Measurements from ENCODE around the gene NEO1.

Gene NEO1

DNA sequence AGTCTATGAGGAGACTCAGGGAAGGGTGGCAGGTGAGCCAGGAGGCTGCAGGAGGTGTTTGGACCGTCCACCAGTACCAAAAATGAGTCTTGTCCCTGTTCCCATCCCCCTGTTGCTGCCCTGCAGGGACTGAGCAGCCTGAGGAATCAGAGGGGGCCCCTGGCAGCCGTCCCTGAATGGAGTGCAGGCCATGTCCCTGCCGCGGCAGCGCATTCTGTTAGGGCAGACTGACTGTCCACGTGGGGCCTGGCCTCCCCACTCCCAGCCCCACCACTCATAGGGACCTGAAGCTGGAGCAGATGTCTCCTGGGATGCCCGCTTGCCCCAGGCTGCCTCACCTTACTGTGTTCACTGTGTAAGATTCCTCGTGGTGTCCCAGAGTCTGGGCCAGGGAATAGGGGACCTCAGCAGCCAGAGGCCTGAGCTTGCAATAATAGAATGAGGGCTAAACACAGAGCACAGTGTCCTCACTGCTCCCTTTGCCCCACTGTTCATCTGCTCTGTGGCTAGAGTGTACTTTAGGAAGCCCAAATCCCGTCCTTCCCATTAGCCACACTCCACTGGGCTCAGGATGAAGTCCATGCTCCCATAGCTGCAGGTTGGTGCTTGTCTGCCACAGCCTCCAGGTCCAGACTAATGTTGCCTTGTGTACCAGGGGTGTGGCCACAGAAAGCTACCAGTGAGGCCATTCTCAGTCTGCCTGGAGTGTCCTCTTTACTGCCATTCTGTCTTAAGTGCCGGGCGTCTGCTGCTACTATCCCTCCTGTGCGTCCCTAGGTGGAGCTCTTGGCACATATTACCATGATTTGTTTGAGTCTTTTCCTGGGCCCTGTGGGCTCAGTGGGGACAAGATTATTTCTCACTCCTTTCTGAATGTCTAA is 253.3 kb downstream of the NEO1 start:
- no peak overlapping the region for H3K4me3 Mint-ChIP-seq
- peaks cover 7% of the 10 kb centered on the region for H3K36me3 Mint-ChIP-seq (ENCODE audit: insufficient read depth)
- no peaks in the 10 kb centered on the region for H3K27me3 Mint-ChIP-seq
- H3K27ac Mint-ChIP-seq (ENCODE audit: low read depth), result no peak overlapping the region
- no peaks in the 10 kb centered on the region for H3K9me3 Mint-ChIP-seq
- no peak for ATAC-seq (replicated peaks; ENCODE audit: extremely low read depth, poor library complexity, severe bottlenecking)
- DNase-seq (ENCODE audit: low spot score in 2 of 2), result no peak
- no peaks in the 10 kb centered on the region for H3K4me1 Mint-ChIP-seq

GRCh38 chr15:73308305-73308704 is 256.0 kb downstream of the NEO1 start:
- ATAC-seq (replicated peaks; ENCODE audit: extremely low read depth, poor library complexity, severe bottlenecking), result no peak
- Mint-ChIP-seq H3K27ac (ENCODE audit: low read depth) (no peak overlapping the region), H3K9me3 (no peaks in the 10 kb centered on the region), H3K4me3 (no peak overlapping the region), H3K4me1 (no peaks in the 10 kb centered on the region), H3K27me3 (no peaks in the 10 kb centered on the region), H3K36me3 (ENCODE audit: insufficient read depth) (peaks cover 2% of the 10 kb centered on the region)
- no peak for DNase-seq (ENCODE audit: low spot score in 2 of 2)

DNA sequence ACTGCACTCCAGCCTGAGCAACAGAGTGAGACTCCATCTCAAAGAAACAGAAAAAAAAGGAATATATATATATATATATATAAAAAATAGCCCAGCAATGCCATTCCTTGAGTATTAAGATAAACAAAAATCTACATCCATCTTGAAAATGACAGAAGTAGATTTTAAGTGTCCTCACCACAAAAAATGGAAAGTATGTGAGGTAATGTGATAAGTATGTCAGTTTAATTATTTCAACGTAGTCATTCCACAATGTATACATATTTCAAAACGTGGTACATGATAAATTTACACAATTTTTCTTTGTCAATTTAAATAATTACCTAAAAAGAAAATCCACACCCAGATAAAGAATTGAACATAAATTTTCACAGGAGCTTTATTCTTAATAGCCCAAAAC is 261.6 kb downstream of the NEO1 start:
- H3K4me1 Mint-ChIP-seq, result no peaks in the 10 kb centered on the region
- ATAC-seq (replicated peaks; ENCODE audit: extremely low read depth, poor library complexity, severe bottlenecking) (no peak), DNase-seq (ENCODE audit: low spot score in 2 of 2) (no peak)
- no peak overlapping the region for H3K4me3 Mint-ChIP-seq
- no peaks in the 10 kb centered on the region for H3K36me3 Mint-ChIP-seq (ENCODE audit: insufficient read depth)
- H3K27ac Mint-ChIP-seq (ENCODE audit: low read depth), result no peak overlapping the region
- H3K9me3 Mint-ChIP-seq, result no peaks in the 10 kb centered on the region
- H3K27me3 Mint-ChIP-seq, result peaks cover 13% of the 10 kb centered on the region

- Mint-ChIP-seq H3K36me3 (ENCODE audit: insufficient read depth) (no peaks in the 10 kb centered on the region), H3K27ac (ENCODE audit: low read depth) (peak overlapping the region; percentile 42), H3K27me3 (peaks cover 35% of the 10 kb centered on the region), H3K4me1 (no peaks in the 10 kb centered on the region), H3K9me3 (no peaks in the 10 kb centered on the region), H3K4me3 (no peak overlapping the region)
- ATAC-seq (replicated peaks; ENCODE audit: extremely low read depth, poor library complexity, severe bottlenecking) (no peak), DNase-seq (ENCODE audit: low spot score in 2 of 2) (no peak)
Measured at GRCh38 chr15:73317651-73318462, 265.6 kb downstream of the NEO1 start.

DNA sequence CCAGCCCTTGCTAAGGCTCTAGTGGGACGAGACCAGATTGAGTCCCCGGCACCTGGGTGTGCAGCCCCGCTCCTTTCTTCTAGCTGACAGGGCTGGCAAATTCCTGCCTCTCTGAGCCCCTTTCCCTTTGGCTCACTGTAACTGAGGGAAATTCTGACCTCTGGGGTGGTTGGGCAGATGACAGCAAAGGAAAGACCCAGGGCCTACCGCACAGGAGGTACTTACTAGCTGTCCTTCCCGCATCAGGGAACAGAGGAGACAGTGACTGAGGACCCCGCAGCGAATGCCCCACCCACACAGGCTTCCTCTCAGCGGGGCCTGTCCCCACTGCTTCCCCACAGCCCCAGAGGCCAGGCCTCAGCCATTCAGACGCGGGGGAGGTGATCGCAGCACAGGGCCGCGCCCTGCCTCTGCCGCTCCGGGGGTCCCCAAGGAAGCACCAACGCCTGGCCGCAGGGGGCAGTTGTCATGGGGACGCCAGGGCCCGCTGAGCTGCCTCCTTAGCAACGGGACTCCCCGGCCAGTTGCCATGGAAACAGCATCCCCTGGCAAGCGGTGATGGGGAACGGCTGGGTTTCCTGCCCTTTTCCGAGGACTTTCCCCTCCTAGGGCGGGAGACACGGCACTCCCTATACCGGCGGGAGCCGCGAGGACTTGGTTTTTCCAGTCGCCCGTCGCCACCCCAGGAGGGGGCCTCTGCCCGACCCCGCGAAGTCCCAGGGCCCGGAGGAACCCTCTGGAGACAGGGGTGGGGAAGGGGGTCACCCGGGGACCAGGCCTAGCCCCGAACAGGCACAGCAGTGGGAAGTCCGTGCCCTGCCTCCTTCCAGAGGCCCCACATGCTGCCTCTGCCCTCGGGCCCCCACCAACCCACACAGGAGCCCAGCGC is 266.4 kb downstream of the NEO1 start:
- peaks cover 35% of the 10 kb centered on the region for H3K27me3 Mint-ChIP-seq
- no peak for DNase-seq (ENCODE audit: low spot score in 2 of 2)
- no peak overlapping the region for H3K27ac Mint-ChIP-seq (ENCODE audit: low read depth)
- no peaks in the 10 kb centered on the region for H3K36me3 Mint-ChIP-seq (ENCODE audit: insufficient read depth)
- ATAC-seq (replicated peaks; ENCODE audit: extremely low read depth, poor library complexity, severe bottlenecking), result no peak
- H3K9me3 Mint-ChIP-seq, result no peaks in the 10 kb centered on the region
- H3K4me3 Mint-ChIP-seq, result no peak overlapping the region
- no peaks in the 10 kb centered on the region for H3K4me1 Mint-ChIP-seq

DNA sequence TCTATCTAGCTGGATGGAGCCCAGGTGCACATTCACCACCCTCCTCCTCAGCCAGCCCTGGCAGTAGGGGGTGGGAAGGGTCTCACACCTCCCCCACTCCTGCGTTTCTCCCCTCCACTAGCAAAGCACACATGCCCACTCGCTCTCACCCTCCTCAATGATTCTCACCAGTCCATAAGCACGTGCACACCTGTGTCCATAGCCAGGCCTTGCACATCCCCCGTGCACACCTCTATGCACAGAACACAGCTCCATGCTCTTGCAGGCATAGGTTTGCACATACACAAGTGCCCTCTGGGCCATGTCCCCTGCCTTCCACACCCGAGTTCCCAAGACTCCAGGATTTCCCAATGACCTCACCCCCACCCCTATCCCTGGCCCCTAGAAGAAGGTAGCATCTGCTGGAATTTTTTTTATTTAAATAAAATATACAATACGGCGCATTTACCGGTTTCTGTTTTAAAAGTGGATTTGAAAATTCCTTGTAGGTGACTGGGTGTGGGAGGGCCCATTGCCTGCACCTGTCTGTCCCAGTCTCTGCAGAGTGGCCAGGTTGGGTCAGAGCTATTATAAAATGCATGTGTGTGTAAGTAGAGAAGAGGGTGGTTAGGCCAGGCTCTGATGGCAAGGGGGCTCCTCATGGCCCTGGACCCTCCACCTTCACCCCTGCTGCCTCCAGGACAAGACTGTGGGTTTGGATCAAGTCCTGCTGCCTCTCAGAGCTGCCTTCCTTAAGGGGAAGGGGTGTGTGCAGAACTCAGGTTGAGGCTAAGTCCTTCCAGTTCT is 267.4 kb downstream of the NEO1 start:
- no peaks in the 10 kb centered on the region for H3K36me3 Mint-ChIP-seq (ENCODE audit: insufficient read depth)
- ATAC-seq (replicated peaks; ENCODE audit: extremely low read depth, poor library complexity, severe bottlenecking) (no peak), DNase-seq (ENCODE audit: low spot score in 2 of 2) (no peak)
- no peak overlapping the region for H3K4me3 Mint-ChIP-seq
- no peak overlapping the region for H3K27ac Mint-ChIP-seq (ENCODE audit: low read depth)
- no peaks in the 10 kb centered on the region for H3K4me1 Mint-ChIP-seq
- H3K27me3 Mint-ChIP-seq, result peaks cover 35% of the 10 kb centered on the region
- H3K9me3 Mint-ChIP-seq, result no peaks in the 10 kb centered on the region

DNA sequence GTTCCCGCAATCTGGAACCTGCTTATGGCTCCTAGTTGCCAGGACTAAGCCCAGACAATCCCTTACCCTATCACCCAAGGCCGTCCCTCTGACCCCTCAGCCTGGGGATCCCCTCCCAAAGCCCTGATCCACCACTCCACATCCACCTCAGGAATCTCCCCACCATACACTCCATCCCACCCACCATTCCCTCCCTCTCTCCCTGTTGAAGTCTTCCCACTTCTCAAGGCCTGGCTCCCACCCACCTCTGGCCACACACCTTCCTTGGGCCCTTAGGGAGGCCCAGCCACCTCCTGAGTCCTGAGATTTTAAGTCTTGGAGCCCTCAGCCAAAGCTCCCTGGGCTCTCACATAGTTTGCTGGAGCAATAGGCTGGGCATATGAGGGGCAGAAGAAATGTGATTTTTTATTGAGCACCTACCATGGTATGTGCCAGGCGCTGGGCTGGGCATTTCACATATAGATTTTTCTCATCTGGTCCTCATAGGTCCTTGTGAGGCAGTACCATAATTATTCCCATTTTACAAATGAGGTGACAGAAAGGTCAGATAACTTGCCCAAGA is 268.4 kb downstream of the NEO1 start:
- no peaks in the 10 kb centered on the region for H3K9me3 Mint-ChIP-seq
- H3K4me3 Mint-ChIP-seq, result no peak overlapping the region
- H3K4me1 Mint-ChIP-seq, result no peaks in the 10 kb centered on the region
- no peak for DNase-seq (ENCODE audit: low spot score in 2 of 2)
- no peak for ATAC-seq (replicated peaks; ENCODE audit: extremely low read depth, poor library complexity, severe bottlenecking)
- H3K27ac Mint-ChIP-seq (ENCODE audit: low read depth), result no peak overlapping the region
- no peaks in the 10 kb centered on the region for H3K36me3 Mint-ChIP-seq (ENCODE audit: insufficient read depth)
- peaks cover 35% of the 10 kb centered on the region for H3K27me3 Mint-ChIP-seq

GRCh38 chr15:73321496-73322450 is 269.5 kb downstream of the NEO1 start:
- H3K27ac Mint-ChIP-seq (ENCODE audit: low read depth), result no peak overlapping the region
- H3K4me3 Mint-ChIP-seq, result no peak overlapping the region
- no peaks in the 10 kb centered on the region for H3K4me1 Mint-ChIP-seq
- H3K36me3 Mint-ChIP-seq (ENCODE audit: insufficient read depth), result no peaks in the 10 kb centered on the region
- ATAC-seq (replicated peaks; ENCODE audit: extremely low read depth, poor library complexity, severe bottlenecking), result no peak
- DNase-seq (ENCODE audit: low spot score in 2 of 2), result no peak
- H3K27me3 Mint-ChIP-seq, result peaks cover 35% of the 10 kb centered on the region
- no peaks in the 10 kb centered on the region for H3K9me3 Mint-ChIP-seq

DNA sequence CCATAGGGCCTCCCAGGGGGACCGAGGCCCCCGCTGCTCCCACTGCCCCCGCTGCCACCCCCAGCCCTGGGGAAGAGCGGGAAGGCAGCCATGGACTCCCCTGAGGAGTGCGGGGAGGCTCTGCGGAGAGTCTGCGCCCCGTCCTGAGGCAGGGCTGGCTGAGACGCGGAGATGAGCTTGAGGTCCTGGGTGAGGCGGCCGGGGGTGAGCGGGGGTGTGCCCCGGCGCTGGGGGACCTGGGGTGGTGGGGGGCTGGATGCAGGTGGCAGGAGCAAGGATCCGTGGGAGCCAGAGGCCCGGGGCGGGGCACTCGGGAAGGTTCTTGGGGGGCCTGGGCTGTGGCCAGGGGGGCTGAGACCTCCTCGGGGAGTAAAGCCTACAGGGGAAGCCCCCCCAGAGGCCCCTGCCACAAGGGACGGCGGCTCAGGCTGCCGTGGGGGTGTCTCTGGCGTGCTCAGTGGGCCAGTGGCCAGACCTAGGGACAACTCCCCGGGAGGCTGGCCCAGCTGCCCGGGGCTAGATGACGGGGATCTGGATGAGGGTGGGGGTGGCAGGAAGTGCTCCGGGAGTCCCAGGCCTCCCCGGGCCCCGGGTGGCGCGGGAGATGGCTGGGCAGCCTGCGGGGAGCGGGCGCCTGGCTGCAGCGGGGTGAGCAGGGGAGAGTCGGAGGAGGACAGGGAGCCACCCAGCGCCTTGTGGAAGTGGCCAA is 270.6 kb downstream of the NEO1 start:
- H3K4me1 Mint-ChIP-seq, result no peaks in the 10 kb centered on the region
- no peak overlapping the region for H3K4me3 Mint-ChIP-seq
- ATAC-seq (replicated peaks; ENCODE audit: extremely low read depth, poor library complexity, severe bottlenecking) (no peak), DNase-seq (ENCODE audit: low spot score in 2 of 2) (no peak)
- H3K27me3 Mint-ChIP-seq, result peaks cover 27% of the 10 kb centered on the region
- no peaks in the 10 kb centered on the region for H3K36me3 Mint-ChIP-seq (ENCODE audit: insufficient read depth)
- no peaks in the 10 kb centered on the region for H3K9me3 Mint-ChIP-seq
- H3K27ac Mint-ChIP-seq (ENCODE audit: low read depth), result no peak overlapping the region

- H3K27me3 Mint-ChIP-seq, result peaks cover 25% of the 10 kb centered on the region
Measured at GRCh38 chr15:73323374-73323955, 271.2 kb downstream of the NEO1 start.

More at GRCh38 chr15:73323374-73323955, 271.2 kb downstream of the NEO1 start:
- Mint-ChIP-seq H3K36me3 (ENCODE audit: insufficient read depth) (no peaks in the 10 kb centered on the region), H3K27ac (ENCODE audit: low read depth) (no peak overlapping the region), H3K4me3 (no peak overlapping the region), H3K9me3 (no peaks in the 10 kb centered on the region), H3K4me1 (no peaks in the 10 kb centered on the region)
- ATAC-seq (replicated peaks; ENCODE audit: extremely low read depth, poor library complexity, severe bottlenecking), result no peak
- DNase-seq (ENCODE audit: low spot score in 2 of 2), result no peak
